ENCODE results near the gene NPM1.
"Not testable (repeated sequence)": the region's sequence is repeated elsewhere in the genome, so short reads cannot be mapped to it uniquely, and the experiment has no call there.

The NPM1 gene, protein sequence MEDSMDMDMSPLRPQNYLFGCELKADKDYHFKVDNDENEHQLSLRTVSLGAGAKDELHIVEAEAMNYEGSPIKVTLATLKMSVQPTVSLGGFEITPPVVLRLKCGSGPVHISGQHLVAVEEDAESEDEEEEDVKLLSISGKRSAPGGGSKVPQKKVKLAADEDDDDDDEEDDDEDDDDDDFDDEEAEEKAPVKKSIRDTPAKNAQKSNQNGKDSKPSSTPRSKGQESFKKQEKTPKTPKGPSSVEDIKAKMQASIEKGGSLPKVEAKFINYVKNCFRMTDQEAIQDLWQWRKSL

GRCh38 chr5:171387345-171387969, at the start of gene NPM1:
Gene NPM1, plus strand, starts transcription at chr5:171387849. Its CDS starts 100 bp downstream, at chr5:171387949.
- peak; percentile 96 for DNase-seq (ENCODE audit: low read depth)

GRCh38 chr5:171340042-171340441, 47.6 kb upstream of the NPM1 start:
- no peak for DNase-seq (ENCODE audit: low read depth)

DNA sequence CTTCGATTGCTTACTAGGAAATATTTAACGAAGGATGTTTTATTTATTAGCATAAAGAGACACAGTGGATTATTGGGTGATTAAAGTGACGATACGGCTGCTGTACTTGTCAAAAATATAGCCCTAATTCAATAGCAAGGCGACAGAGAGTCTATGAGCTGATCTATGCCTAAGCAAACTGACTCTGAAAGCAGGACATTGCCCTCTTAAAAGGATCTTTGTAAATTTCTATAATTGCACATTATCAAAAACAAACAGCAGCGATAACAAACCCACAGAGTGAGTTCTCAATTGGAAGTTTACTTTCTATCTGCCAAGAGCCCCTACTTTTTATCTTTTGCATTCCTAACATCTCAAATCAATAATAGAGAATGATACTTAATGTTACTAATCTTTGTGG, 47.2 kb upstream of the NPM1 start:
- no peak for DNase-seq (ENCODE audit: low read depth)

GRCh38 chr5:171342362-171343111, 45.1 kb upstream of the NPM1 start:
- DNase-seq (ENCODE audit: low read depth): peak; percentile 22

DNA sequence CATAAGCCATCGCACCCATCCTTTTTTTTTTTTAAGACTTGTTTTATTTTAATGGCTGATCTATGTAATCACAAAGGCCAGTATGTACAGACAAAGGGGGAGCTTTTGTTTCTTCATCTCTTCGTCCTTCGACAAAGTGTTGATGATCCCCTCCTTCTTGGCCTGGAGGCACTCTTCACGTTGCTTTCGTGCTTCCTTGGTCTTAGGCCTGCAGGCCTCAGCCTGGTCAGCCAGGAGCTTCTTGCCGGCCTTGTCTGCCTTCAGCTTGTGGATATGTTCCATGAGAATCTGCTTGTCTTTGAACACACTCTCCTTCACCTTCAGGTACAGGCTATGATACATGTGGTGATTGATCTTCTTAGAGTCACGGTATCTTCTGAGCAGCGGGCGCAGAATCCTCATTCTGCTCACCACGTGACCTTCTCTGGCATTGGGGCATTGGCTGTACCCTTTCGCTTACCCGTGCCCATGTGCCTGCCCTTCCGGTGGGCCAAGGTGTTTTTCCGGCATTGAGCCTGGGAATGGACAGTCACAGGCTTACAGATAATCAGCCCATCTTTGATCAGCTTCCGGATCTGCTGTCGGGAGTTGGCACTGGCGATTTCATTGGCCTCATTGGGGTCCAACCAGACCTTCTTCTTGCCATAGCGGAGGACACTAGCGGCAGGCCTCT, 42.6 kb upstream of the NPM1 start:
- no peak for DNase-seq (ENCODE audit: low read depth)

GRCh38 chr5:171351536-171352073, 36.0 kb upstream of the NPM1 start:
- DNase-seq (ENCODE audit: low read depth): no peak

DNA sequence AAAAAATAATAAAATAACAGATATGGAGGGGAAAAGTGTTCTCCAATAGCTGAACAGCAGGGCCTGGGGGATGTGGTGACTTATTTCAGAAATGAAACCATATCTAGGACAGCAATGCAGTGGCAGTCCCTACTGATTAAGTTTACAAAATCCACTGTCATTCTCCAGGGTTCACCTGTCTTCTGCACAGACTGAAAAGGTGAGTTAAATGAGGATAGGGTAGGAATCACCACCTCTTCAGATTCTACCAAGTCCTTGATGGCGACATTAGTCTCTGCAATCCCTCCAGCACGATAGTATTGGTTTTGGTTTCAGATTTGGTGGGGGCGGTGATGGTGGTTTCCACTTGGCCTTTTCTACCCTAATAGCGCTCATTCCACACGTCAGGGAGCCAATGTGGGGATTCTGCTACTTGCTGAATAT, 32.3 kb upstream of the NPM1 start:
- DNase-seq (ENCODE audit: low read depth): no peak

DNA sequence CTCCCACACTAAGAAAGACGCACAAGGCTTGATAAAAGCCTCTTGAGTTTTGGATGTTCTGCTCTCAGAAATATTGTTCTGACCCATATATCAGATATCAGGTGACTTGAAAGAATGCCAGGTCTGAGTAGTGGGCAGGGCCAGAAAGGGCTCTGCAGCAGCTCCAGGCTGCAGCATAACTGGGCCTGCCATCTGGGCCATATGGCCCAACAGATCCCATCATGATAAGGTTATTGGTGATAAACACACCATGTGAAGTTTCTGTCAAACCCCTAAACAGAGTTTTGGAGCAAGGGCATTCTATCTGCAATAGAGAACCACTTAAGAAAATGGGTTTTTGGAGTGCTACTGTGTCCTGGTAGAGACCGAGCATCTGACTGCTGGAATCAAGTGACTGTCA, 29.8 kb upstream of the NPM1 start:
- no peak for DNase-seq (ENCODE audit: low read depth)

- not testable (repeated sequence) for DNase-seq (ENCODE audit: low read depth)
These were observed 26.5 kb upstream of the NPM1 start for GRCh38 chr5:171361151-171361550.

DNA sequence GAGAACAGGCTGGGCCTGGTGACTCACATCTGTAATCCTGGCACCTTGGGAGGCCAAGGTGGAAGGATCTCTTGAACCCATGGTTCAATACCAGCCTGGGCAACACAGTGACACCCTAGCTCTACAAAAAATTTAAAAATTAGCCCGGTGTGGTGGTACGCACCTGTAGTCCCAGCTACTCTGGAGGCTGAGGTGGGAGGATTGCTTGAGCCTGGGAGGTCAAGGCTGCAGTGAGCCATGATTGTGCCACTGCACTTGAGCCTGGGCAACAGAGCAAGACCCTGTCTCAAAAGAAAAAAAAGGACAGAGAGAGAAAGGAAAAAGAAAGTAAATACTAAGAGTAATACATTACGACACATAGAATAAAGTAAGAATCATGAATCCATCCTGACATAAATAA, 24.4 kb upstream of the NPM1 start:
- not testable (repeated sequence) for DNase-seq (ENCODE audit: low read depth)

DNA sequence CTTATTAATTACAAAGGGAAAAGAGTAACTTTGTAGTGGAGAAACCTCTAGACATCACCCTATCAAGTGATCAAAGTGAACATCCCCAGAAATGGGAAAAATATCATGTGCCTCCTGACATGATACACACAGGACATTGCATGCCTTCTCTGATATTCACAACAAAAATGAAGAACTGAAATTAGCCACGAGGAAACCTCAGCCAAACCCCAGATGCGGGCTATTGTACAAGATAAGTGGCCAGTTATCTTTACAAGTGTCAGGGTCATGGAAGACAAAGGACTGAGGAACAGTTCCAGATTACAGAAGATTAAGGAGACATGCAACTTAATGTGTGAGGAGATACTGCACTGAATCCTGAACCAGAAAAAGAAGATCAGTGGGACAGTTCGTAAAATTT, 23.8 kb upstream of the NPM1 start:
- DNase-seq (ENCODE audit: low read depth): no peak

DNA sequence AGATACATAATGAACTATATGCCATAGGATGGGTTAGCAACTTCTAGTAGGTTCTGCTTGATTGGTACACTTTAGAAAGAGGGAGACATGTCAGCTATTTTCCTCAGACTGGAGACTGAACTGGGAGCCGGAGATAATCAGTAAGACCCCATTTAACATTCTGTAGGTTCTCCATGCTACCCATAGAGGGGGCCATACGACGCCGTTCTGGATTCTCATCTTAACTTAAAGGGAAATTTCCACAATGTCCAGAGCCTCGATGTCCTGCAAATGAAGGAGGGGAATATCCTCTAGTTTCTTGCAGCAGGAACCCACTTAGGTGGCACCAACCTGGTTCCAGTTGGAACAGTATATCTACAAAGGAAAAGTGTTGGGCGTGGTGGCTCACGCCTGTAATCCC, 22.3 kb upstream of the NPM1 start:
- DNase-seq (ENCODE audit: low read depth): no peak

DNA sequence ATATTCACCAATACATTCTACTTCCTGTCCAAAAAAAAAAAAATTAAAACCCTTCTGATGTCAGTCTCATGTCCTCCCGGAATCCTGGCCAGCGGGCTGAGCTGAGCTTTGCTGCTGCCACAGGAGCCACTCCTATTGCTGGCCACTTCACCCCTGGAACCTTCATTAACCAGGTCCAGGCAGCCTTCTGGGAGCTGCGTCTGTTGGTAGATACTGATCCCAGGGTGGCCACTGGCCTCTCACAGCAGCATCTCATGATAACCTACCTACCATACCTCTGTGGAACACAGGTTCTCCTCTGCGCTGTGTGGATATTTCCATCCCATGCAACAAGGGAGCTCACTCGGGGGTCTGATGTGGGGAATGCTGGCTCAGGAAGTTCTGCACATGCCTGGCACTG, 21.0 kb upstream of the NPM1 start:
- no peak for DNase-seq (ENCODE audit: low read depth)

DNA sequence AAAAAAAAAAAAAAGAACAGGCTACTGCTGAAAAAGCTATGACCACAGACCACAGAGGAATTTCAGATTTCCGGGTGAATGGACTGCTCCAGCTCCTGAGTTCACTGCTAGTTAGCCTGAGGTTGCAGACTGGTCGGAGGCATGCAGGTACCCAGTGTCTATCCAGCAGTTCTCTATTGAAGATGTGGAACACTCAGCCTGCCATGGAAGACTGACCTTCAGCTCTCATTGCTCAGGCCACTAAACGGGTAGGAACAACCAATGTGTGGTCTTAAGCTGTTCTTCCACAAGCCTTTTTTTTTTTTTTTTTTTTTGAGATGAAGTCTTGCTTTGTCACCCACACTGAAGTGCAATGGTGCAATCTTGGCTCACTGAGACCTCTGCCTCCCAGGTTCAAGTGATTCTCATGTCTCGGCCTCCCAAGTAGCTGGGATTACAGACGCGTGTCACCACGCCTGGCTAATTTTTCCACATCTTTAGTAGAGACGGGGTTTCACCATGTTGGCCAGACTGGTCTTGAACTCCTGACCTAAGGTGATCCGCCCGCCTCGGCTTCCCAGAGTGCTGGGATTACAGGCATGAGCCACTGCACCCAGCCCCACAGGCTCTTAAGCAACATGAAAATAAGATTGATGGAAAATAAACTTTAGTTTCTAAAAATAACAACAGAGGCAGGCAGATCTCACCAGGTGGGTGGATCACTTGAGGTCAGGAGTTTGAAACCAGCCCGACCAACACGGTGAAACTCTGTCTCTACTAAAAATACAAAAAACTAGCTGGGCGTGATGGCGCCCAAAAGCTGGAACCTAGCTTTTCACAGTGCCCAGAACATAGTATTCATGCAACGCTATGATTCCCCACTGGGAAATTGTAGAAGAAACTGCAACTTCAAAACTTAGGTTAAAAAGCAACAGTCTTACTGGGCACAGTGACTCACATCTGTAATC, 20.0 kb upstream of the NPM1 start:
- no peak for DNase-seq (ENCODE audit: low read depth)

GRCh38 chr5:171369056-171369455, 18.6 kb upstream of the NPM1 start:
- DNase-seq (ENCODE audit: low read depth): no peak

GRCh38 chr5:171369898-171370297, 17.8 kb upstream of the NPM1 start:
- no peak for DNase-seq (ENCODE audit: low read depth)

GRCh38 chr5:171370881-171371280, 16.8 kb upstream of the NPM1 start:
- DNase-seq (ENCODE audit: low read depth): not testable (repeated sequence)

DNA sequence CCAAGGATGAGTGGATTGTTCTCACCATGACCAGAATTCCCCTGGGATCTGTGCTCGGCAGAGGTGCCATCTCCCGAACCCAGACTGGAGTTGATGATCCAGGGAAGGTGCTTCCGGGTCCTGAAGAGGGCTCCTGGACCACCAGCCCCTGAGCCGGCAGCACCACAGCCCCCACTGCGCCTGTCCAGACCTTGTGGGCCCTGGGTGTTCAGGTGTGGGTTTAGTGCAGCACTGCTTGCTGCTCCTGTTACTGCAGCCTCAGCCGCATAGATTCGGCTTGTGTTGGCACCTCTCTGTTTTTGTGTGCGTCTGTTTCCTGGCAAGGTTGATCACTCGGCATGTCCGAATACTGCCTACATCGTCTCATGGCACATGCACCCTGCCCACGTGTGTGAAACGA, 16.3 kb upstream of the NPM1 start:
- DNase-seq (ENCODE audit: low read depth): no peak

DNA sequence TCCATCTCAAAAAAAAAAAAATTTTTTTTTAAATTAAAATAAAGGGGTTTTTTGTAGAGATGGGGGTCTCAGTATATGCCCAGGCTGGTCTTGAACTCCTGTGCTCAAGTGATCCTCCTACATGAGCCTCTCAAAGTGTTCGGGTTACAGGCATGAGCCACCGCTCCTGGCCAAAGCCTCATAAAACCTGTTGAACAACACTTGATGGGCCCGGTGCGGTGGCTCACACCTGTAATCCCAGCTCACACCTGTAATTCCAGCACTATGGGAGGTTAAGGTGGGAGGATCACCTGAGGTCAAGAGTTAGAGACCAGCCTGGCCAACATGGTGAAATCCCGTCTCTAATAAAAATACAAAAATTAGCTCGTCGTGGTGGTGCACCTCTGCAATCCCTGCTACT, 7.7 kb upstream of the NPM1 start:
- no peak for DNase-seq (ENCODE audit: low read depth)

DNA sequence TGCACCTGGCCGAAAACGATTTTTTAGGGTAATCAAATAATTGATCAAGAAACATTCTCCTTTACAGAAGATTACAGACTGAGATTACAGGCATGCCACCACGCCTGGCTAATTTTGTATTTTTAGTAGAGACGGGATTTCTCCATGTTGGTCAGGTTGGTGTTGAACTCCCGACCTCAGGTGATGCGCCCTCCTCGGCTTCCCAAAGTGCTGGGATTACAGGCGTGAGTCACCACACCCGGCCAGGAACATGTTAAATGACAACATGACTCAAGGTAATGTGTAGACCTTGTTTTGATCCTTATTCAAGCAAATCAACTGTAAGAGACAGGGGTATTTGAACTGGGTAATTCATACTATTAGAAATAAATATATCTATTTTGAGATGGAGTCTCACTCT, 3.2 kb upstream of the NPM1 start:
- not testable (repeated sequence) for DNase-seq (ENCODE audit: low read depth)

DNA sequence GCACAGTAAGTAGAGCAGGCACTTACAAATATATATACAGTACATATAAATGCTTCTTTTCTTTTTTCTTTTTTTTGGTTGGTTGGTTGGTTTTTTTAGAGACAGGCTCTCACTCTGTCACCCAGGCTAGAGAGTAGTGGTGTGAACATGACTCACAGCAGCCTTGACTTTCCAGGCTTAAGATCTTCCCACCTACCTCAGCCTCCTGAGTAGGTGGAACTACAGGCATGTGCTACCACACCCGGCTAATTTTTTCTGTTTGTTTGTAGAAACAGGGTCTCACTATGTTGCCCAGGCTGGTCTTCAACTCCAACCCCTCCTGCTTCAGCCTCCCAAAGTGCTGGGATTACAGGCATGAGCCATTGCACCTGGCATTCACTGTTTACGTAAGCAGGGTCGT, 2.6 kb upstream of the NPM1 start:
- DNase-seq (ENCODE audit: low read depth): not testable (repeated sequence)

All from CMK (cell line).